ENCODE results near the gene SNIP1. TPM values are rescaled to one million over a fixed set of nuclear protein-coding genes. Genes with fewer than 3 reads are reported as not detected.
A peak's percentile ranks its signal among the peaks of the same experiment; 100 is the strongest.

SNIP1 gene, protein sequence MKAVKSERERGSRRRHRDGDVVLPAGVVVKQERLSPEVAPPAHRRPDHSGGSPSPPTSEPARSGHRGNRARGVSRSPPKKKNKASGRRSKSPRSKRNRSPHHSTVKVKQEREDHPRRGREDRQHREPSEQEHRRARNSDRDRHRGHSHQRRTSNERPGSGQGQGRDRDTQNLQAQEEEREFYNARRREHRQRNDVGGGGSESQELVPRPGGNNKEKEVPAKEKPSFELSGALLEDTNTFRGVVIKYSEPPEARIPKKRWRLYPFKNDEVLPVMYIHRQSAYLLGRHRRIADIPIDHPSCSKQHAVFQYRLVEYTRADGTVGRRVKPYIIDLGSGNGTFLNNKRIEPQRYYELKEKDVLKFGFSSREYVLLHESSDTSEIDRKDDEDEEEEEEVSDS
- 10 to 100 TPM in 5 of 7 donors, 1 to 10 TPM in 2; 8.3 to 21.4 (median 16.5) TPM for total RNA-seq
- polyA plus RNA-seq: 10 to 100 TPM in 1 of 2 donors, 1 to 10 TPM in 1; 6.5 to 16.6 TPM
- long read RNA-seq, donor 1, full-length matches to known transcripts: 4 of 6 reads
- long read RNA-seq, donor 1, partial matches to known transcripts: 2 of 6 reads
- long read RNA-seq, donor 1, other reads (novel, unspliced or antisense): 0 of 6 reads
- long read RNA-seq, donor 2, full-length matches to known transcripts: 8 of 16 reads
- long read RNA-seq, donor 2, partial matches to known transcripts: 8 of 16 reads
- long read RNA-seq, donor 2, other reads (novel, unspliced or antisense): 0 of 16 reads
- long read RNA-seq, donor 3, full-length matches to known transcripts: 6 of 9 reads
- long read RNA-seq, donor 3, partial matches to known transcripts: 2 of 9 reads
- long read RNA-seq, donor 3, other reads (novel, unspliced or antisense): 1 of 9 reads

DNA sequence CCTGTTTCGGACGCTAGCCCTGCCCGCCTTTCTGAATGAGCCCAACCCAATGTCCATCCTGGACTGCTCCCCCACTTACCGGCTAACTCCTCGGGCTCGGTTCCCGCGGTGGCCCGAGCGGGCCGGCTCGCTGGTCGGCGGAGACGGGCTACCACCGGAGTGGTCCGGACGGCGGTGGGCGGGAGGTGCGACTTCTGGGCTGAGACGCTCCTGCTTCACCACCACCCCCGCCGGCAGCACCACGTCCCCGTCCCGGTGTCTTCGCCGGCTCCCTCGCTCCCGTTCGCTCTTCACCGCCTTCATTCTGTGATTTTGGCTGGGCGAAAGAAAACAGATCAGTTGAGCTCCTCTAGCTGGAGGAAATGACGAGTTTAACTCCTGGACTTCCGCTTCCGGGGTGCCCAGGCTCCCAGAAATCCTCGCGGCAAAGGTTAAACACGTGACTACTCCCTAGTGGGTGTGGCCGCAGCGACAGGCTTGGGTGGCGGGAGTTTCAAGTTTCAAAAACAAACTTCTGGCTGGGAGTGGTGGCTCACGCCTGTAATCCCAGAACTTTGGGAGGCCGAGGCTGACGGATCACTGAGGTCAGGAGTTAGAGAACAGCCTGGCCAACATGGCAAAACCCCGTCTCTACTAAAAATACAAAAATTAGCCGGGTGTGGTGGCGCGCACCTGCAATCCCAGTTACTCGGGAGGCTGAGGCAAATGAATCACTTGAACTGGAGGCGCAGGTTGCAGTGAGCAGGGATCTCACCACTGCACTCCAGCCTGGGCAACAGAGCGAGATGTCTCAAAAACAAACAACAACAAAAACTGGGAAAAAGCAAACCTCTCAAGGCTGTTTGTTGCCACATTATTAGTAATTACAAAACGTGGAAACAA lies at the start of gene SNIP1:
SNIP1 (minus strand) TSS at position 367 of the 882 bp plus-strand sequence; CDS start at position 303, 64 bp downstream.
- Histone ChIP-seq H3K36me3 (no peaks in the 10 kb centered on the region), H3K4me1 (ENCODE audit: insufficient read depth) (peaks cover 8% of the 10 kb centered on the region), H3K9me3 (no peaks in the 10 kb centered on the region), H3K4me3 (peak within 1 kb of the TSS; percentile 94), H3K27me3 (no peaks in the 10 kb centered on the region), H3K27ac (peak within 1 kb of the TSS in 1 of 2 donors; percentile 52)
- intact Hi-C loops (cut with DNase I): no loop called here
- TF ChIP-seq POLR2A (IDR thresholded peaks at IDR 0.05) (peak; percentile 76), EP300 (IDR thresholded peaks at IDR 0.05) (no peak)
- TF ChIP-seq, protein P1, sequence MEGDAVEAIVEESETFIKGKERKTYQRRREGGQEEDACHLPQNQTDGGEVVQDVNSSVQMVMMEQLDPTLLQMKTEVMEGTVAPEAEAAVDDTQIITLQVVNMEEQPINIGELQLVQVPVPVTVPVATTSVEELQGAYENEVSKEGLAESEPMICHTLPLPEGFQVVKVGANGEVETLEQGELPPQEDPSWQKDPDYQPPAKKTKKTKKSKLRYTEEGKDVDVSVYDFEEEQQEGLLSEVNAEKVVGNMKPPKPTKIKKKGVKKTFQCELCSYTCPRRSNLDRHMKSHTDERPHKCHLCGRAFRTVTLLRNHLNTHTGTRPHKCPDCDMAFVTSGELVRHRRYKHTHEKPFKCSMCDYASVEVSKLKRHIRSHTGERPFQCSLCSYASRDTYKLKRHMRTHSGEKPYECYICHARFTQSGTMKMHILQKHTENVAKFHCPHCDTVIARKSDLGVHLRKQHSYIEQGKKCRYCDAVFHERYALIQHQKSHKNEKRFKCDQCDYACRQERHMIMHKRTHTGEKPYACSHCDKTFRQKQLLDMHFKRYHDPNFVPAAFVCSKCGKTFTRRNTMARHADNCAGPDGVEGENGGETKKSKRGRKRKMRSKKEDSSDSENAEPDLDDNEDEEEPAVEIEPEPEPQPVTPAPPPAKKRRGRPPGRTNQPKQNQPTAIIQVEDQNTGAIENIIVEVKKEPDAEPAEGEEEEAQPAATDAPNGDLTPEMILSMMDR (IDR thresholded peaks at IDR 0.05): peak in 1 of 3 donors; percentile 8
- peak; percentile 89 to 93 (median 89) for DNase-seq
- WGBS, 3 donors: 10 to 13% (median 11%) methylated on average over 52 to 54 of the region's 54 CpGs

DNA sequence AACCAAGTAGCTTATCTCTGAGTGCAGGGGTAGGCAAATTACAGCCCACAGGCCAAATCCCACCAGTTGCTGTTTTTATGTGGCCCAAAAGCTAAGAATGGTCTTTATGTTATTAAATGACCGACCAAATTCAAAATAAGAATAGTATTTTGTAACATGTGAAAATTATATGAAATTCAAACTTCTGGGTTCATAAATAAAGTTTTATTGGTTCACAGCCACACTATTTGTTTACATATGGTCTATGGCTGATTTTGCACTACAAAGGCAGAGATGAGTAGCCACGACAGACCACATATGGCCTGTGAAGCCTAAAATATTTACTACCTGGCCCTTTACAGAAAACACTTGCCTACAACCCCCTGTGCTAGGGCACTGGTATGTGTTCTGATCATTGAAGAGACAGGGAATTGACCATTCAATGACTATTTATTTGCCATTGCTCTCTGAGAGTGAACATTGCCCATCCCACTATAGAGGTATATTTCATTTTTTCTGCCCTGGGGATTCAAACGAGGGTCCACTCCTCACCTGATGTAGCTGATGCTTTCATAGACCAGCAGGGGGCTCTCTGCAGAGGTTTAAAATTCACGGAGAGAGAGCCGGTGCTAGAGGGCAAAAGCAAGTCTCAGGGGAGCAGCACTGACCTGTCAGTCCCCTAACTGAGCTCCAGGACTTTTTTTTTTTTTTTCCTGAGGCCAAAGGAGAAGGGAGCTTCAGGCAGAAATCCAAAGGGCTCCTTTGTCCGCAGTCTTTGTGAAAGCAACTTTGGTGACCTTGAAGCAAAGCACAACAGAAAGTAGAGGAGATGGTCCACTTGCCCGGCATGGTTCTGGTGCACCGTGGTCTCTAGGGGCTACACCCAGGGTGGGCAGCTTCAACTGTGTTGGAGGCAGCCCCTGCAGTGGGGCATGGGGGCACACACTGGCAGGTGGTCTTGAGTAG lies 48.9 kb upstream of the SNIP1 start:
- no peak for TF ChIP-seq POLR2A (IDR thresholded peaks at IDR 0.05)
- TF ChIP-seq, protein P1 (IDR thresholded peaks at IDR 0.05): peak in 1 of 3 donors; percentile 22
- H3K4me3 ChIP-seq: no peak overlapping the region
- WGBS, 3 donors: 12 to 27% (median 14%) methylated on average over 8 of the region's 8 CpGs
- intact Hi-C loops (cut with DNase I): loop anchor here in 2 of 4 donors (5.0 to 10.0 kb wide), 2 partner anchors 69 to 82 kb away; no protein-coding TSS in a partner anchor
- H3K27ac ChIP-seq: no peak overlapping the region
- DNase-seq: no peak
- peaks cover 2% of the 10 kb centered on the region for H3K4me1 ChIP-seq (ENCODE audit: insufficient read depth)
- H3K27me3 ChIP-seq: no peaks in the 10 kb centered on the region
- no peaks in the 10 kb centered on the region for H3K9me3 ChIP-seq
- no peaks in the 10 kb centered on the region for H3K36me3 ChIP-seq

DNA sequence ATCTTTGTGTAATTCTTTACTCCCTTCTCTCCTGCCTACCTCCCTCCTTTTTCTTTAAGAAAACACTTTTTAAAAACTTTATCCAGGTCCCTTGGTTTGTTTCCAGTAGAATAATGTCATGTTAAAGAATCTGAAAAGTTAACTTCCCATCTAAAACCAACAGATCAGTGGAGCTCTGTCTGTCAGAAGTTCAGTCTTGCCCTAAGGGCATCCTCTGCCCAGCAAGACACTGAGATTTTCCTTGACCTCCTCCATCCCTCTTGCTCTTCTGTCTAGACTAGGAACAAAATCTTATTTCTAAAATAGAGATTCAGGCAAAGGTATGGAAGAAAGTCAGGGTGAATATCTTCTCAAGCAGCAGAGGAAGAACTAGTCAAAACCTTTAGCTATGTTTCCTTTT lies 47.3 kb upstream of the SNIP1 start:
- H3K36me3 ChIP-seq: no peaks in the 10 kb centered on the region
- peaks cover 2% of the 10 kb centered on the region for H3K4me1 ChIP-seq (ENCODE audit: insufficient read depth)
- no peak overlapping the region for H3K27ac ChIP-seq
- H3K4me3 ChIP-seq: no peak overlapping the region
- TF ChIP-seq, protein P1 (IDR thresholded peaks at IDR 0.05): no peak
- no peak for TF ChIP-seq POLR2A (IDR thresholded peaks at IDR 0.05)
- no peak for TF ChIP-seq EP300 (IDR thresholded peaks at IDR 0.05)
- no peak for DNase-seq
- intact Hi-C loops (cut with DNase I): loop anchor here in 2 of 4 donors (5.0 to 10.0 kb wide), 2 partner anchors 71 to 83 kb away; no protein-coding TSS in a partner anchor
- H3K27me3 ChIP-seq: no peaks in the 10 kb centered on the region
- H3K9me3 ChIP-seq: no peaks in the 10 kb centered on the region

Data from ovary (tissue), 10 donors.